WERI-Rb-1 (cell line): ENCODE measurements around the gene ABCA4.

Experiments
- DNase-seq: peaks from one replicate; pipeline ENCODE4 v3.0.0-alpha.2; 2020
- H3K27ac ChIP-seq: fragments of 250-450 bp; sonication (Bioruptor Pico); 2 replicates; pipeline ENCODE4 v1.5.1; 2020; ENCODE audit warnings: mild to moderate bottlenecking, moderate library complexity
- H3K27me3 ChIP-seq: fragments of 250-450 bp; sonication (Bioruptor Pico); 2 replicates; pipeline ENCODE4 v1.5.1; 2021; ENCODE audit warnings: mild to moderate bottlenecking, low read depth, moderate library complexity; ENCODE audit not compliant: insufficient read depth, severe bottlenecking
- H3K36me3 ChIP-seq: fragments of 250-450 bp; sonication (Bioruptor Pico); 2 replicates; pipeline ENCODE4 v1.5.1; 2020; ENCODE audit warnings: mild to moderate bottlenecking, moderate library complexity
- H3K4me3 ChIP-seq: 2 replicates; pipeline ENCODE4 v1.5.1; 2011; ENCODE audit warnings: low read depth, mild to moderate bottlenecking, control low read depth, low read length
- H3K9me3 ChIP-seq: fragments of 250-450 bp; sonication (Bioruptor Pico); 2 replicates; pipeline ENCODE4 v1.5.1; 2021; ENCODE audit warnings: mild to moderate bottlenecking, moderate library complexity; ENCODE audit not compliant: severe bottlenecking
- CTCF ChIP-seq: IDR thresholded peaks from 2 replicates; pipeline ENCODE4 v1.5.1; 2011; ENCODE audit warnings: low read depth, mild to moderate bottlenecking, control low read depth, inconsistent platforms, low read length

ABCA4 gene

GRCh38 chr1:94096797-94097549 lies 24.0 kb downstream of the ABCA4 start:
- TF ChIP-seq CTCF: no peak

GRCh38 chr1:94095744-94096469 lies 25.0 kb downstream of the ABCA4 start:
- Histone ChIP-seq H3K27ac (no peak overlapping the region), H3K9me3 (no peaks in the 10 kb centered on the region), H3K27me3 (no peaks in the 10 kb centered on the region), H3K4me3 (no peak overlapping the region), H3K36me3 (peaks cover 37% of the 10 kb centered on the region)
- TF ChIP-seq CTCF: no peak
- no peak for DNase-seq

More at GRCh38 chr1:94096797-94097549, 24.0 kb downstream of the ABCA4 start:
- H3K36me3 ChIP-seq: peaks cover 41% of the 10 kb centered on the region
- H3K27ac ChIP-seq: no peak overlapping the region
- H3K4me3 ChIP-seq: no peak overlapping the region
- no peaks in the 10 kb centered on the region for H3K27me3 ChIP-seq
- no peaks in the 10 kb centered on the region for H3K9me3 ChIP-seq
- no peak for DNase-seq

- H3K27me3 ChIP-seq: no peaks in the 10 kb centered on the region
- no peak for TF ChIP-seq CTCF
- H3K27ac ChIP-seq: no peak overlapping the region
- no peak overlapping the region for H3K4me3 ChIP-seq
- H3K36me3 ChIP-seq: peaks cover 35% of the 10 kb centered on the region
- DNase-seq: no peak
- no peaks in the 10 kb centered on the region for H3K9me3 ChIP-seq
Measured at GRCh38 chr1:94095112-94095637, 25.8 kb downstream of the ABCA4 start.

GRCh38 chr1:94094469-94095111 lies 26.4 kb downstream of the ABCA4 start:
- no peak for DNase-seq
- no peak overlapping the region for H3K27ac ChIP-seq
- no peak for TF ChIP-seq CTCF
- H3K36me3 ChIP-seq: peaks cover 35% of the 10 kb centered on the region
- H3K9me3 ChIP-seq: no peaks in the 10 kb centered on the region
- H3K4me3 ChIP-seq: no peak overlapping the region
- H3K27me3 ChIP-seq: no peaks in the 10 kb centered on the region

GRCh38 chr1:94093996-94094395 lies 27.0 kb downstream of the ABCA4 start:
- Histone ChIP-seq H3K4me3 (no peak overlapping the region), H3K9me3 (no peaks in the 10 kb centered on the region), H3K27me3 (no peaks in the 10 kb centered on the region), H3K36me3 (peaks cover 35% of the 10 kb centered on the region), H3K27ac (no peak overlapping the region)
- no peak for DNase-seq
- TF ChIP-seq CTCF: no peak
